Stimulated activated CD4-positive, alpha-beta T cell treated with anti-CD3 and anti-CD28 coated beads, Interleukin-1b, Interleukin-23, amount 100 ng/mL, for 1 hour (primary cell): ENCODE data around the gene PLP1.
"Not testable (repeated sequence)": the region's sequence is repeated elsewhere in the genome, so short reads cannot be mapped to it uniquely, and the experiment has no call there.

Source experiments
- DNase-seq, 2 donors: peaks; one replicate each; pipeline ENCODE4 v3.0.0-alpha.2; 2020; ENCODE audit warnings: low read depth in 2 of 2

The PLP1 gene

GRCh38 chrX:103781062-103781402, 4.4 kb downstream of the PLP1 start:
- no peak for DNase-seq

- DNase-seq: no peak
Measured at GRCh38 chrX:103781706-103782105, 5.1 kb downstream of the PLP1 start.

GRCh38 chrX:103782640-103783039, 6.0 kb downstream of the PLP1 start:
- no peak for DNase-seq

GRCh38 chrX:103783196-103783595, 6.6 kb downstream of the PLP1 start:
- no peak for DNase-seq

GRCh38 chrX:103783971-103784370, 7.3 kb downstream of the PLP1 start:
- DNase-seq: no peak

GRCh38 chrX:103789004-103789403, 12.4 kb downstream of the PLP1 start:
- DNase-seq: no peak

- no peak for DNase-seq
Measured at GRCh38 chrX:103791228-103791627, 14.6 kb downstream of the PLP1 start.

- no peak for DNase-seq
Measured at GRCh38 chrX:103791826-103792485, 15.3 kb downstream of the PLP1 start.

GRCh38 chrX:103792916-103793544, 16.4 kb downstream of the PLP1 start:
- no peak for DNase-seq

- no peak for DNase-seq
Measured at GRCh38 chrX:103793545-103793940, 16.9 kb downstream of the PLP1 start.

GRCh38 chrX:103794119-103794518, 17.5 kb downstream of the PLP1 start:
- DNase-seq: no peak

GRCh38 chrX:103797691-103798090, 21.1 kb downstream of the PLP1 start:
- no peak for DNase-seq

GRCh38 chrX:103800318-103800717, 23.7 kb downstream of the PLP1 start:
- no peak for DNase-seq

GRCh38 chrX:103805860-103806259, 29.2 kb downstream of the PLP1 start:
- no peak for DNase-seq

GRCh38 chrX:103806862-103807474, 30.3 kb downstream of the PLP1 start:
- DNase-seq: no peak

- no peak for DNase-seq
Measured at GRCh38 chrX:103811858-103812257, 35.2 kb downstream of the PLP1 start.

- DNase-seq: not testable (repeated sequence)
Measured at GRCh38 chrX:103817101-103817500, 40.5 kb downstream of the PLP1 start.

- DNase-seq: no peak
Measured at GRCh38 chrX:103817502-103817901, 40.9 kb downstream of the PLP1 start.

GRCh38 chrX:103818842-103819619, 42.4 kb downstream of the PLP1 start:
- DNase-seq: no peak

- DNase-seq: not testable (repeated sequence)
Measured at GRCh38 chrX:103820802-103821201, 44.2 kb downstream of the PLP1 start.

GRCh38 chrX:103823591-103823990, 47.0 kb downstream of the PLP1 start:
- no peak for DNase-seq

- no peak for DNase-seq
Measured at GRCh38 chrX:103825881-103826280, 49.2 kb downstream of the PLP1 start.

- DNase-seq: no peak
Measured at GRCh38 chrX:103828529-103828928, 51.9 kb downstream of the PLP1 start.
